PC-9 (cell line): Measurements from ENCODE around the gene GYS1. TPM values are rescaled to one million over a fixed set of nuclear protein-coding genes. Genes with fewer than 3 reads are reported as not detected.
A peak's percentile ranks its signal among the peaks of the same experiment; 100 is the strongest.

ENCODE experiments used
- BruUV-seq: library from RNA; stranded (reverse); fragments of 400-500 nt; replicated peaks from 2 replicates; lab custom pipeline; 2021; lab: Mats Ljungman, UMichigan
- CTCF ChIA-PET: fragments of 300-600 bp; sonication (Branson Sonifier 250); formaldehyde crosslinking; loops from one replicate; lab custom pipeline; 2022; ENCODE audit warnings: antibody characterized with exemption; lab: Charles Lee
- POLR2A ChIA-PET: fragments of 300-600 bp; sonication (Branson Sonifier 250); formaldehyde crosslinking; loops from one replicate; lab custom pipeline; 2022; ENCODE audit warnings: antibody characterized with exemption; ENCODE audit not compliant: unreplicated experiment; lab: Charles Lee
- DNase-seq, 2 experiments: peaks; one replicate each; pipeline versions ENCODE4 v3.0.0 to v3.0.0-alpha.2; 2015 to 2022; ENCODE audit warnings: mixed read lengths in 1 of 2
- H2AFZ ChIP-seq: fragments of 200-600 bp; sonication (generic); 2 replicates; pipeline ENCODE4 v1.8.1; 2017; ENCODE audit warnings: antibody characterized with exemption
- H3F3A ChIP-seq: fragments of 200-600 bp; sonication (generic); 2 replicates; pipeline ENCODE4 v1.8.1; 2017; ENCODE audit warnings: antibody characterized with exemption, mild to moderate bottlenecking, low read depth; ENCODE audit not compliant: insufficient read depth
- H3K27ac ChIP-seq: fragments of 200-600 bp; sonication (generic); 2 replicates; pipeline ENCODE4 v1.6.1; 2016; ENCODE audit warnings: mixed run types
- H3K27me3 ChIP-seq: fragments of 200-600 bp; sonication (generic); 2 replicates; pipeline ENCODE4 v1.6.1; 2016; ENCODE audit warnings: low read depth, mixed run types; ENCODE audit not compliant: insufficient read depth
- H3K36me3 ChIP-seq: fragments of 200-600 bp; sonication (generic); 2 replicates; pipeline ENCODE4 v1.6.1; 2016; ENCODE audit warnings: low read depth, mixed run types
- H3K4me1 ChIP-seq: fragments of 200-600 bp; sonication (generic); replicated peaks from 2 replicates; pipeline ENCODE4 v1.6.1; 2016; ENCODE audit warnings: mixed run types; ENCODE audit not compliant: insufficient read depth
- H3K4me2 ChIP-seq: fragments of 200-600 bp; sonication (generic); 2 replicates; pipeline ENCODE4 v1.6.1; 2017; ENCODE audit warnings: mixed run types
- H3K4me3 ChIP-seq: fragments of 200-600 bp; sonication (generic); 2 replicates; pipeline ENCODE4 v1.6.1; 2016; ENCODE audit warnings: mixed run types
- H3K79me2 ChIP-seq: fragments of 200-600 bp; sonication (generic); 2 replicates; pipeline ENCODE4 v1.6.1; 2017; ENCODE audit warnings: low read depth, mixed run types
- H3K9me2 ChIP-seq: fragments of 200-600 bp; sonication (generic); 2 replicates; pipeline ENCODE4 v1.8.1; 2017; ENCODE audit warnings: mild to moderate bottlenecking; ENCODE audit not compliant: insufficient read depth
- H3K9me3 ChIP-seq: fragments of 200-600 bp; sonication (generic); 2 replicates; pipeline ENCODE4 v1.8.1; 2016; ENCODE audit warnings: low read depth; ENCODE audit not compliant: insufficient read depth
- H4K20me1 ChIP-seq: fragments of 200-600 bp; sonication (generic); 2 replicates; pipeline ENCODE4 v1.8.1; 2017; ENCODE audit not compliant: insufficient read depth
- EZH2 ChIP-seq: fragments of 200-600 bp; sonication (generic); IDR thresholded peaks from 2 replicates; pipeline ENCODE4 v1.8.0; 2017; ENCODE audit warnings: antibody characterized with exemption, low read depth
- intact Hi-C: fragments of 100-400 bp; cut with micrococcal nuclease; formaldehyde crosslinking; loops from one replicate; pipeline ENCODE4 v1.10.0; 2022; ENCODE audit not compliant: unreplicated experiment
- total RNA-seq: library from RNA; stranded (reverse); gene quantifications from 2 replicates; pipeline ENCODE4 v1.2.3, GENCODE V29; 2021
- TF ChIP-seq, protein P1 (sequence below): fragments of 200-600 bp; sonication (generic); conservative IDR thresholded peaks from 2 replicates; pipeline ENCODE4 v1.6.1; 2017; ENCODE audit warnings: mixed run types, antibody characterized with exemption, mild to moderate bottlenecking, moderate library complexity

GYS1 gene
- total RNA-seq, 1 experiment from 2014 or later = 54.2 TPM

- ChIA-PET POLR2A (interaction anchor here (0.6 to 1.1 kb wide), 2 partner anchors 21 to 61 kb away, joined by 5 to 26 read pairs; partner anchors contain the start of gene NUCB1), CTCF (no interaction called here)
- no peak overlapping the region; the same call in 1 of the 2 replicates for H3K4me3 ChIP-seq
- TF ChIP-seq, protein P1, sequence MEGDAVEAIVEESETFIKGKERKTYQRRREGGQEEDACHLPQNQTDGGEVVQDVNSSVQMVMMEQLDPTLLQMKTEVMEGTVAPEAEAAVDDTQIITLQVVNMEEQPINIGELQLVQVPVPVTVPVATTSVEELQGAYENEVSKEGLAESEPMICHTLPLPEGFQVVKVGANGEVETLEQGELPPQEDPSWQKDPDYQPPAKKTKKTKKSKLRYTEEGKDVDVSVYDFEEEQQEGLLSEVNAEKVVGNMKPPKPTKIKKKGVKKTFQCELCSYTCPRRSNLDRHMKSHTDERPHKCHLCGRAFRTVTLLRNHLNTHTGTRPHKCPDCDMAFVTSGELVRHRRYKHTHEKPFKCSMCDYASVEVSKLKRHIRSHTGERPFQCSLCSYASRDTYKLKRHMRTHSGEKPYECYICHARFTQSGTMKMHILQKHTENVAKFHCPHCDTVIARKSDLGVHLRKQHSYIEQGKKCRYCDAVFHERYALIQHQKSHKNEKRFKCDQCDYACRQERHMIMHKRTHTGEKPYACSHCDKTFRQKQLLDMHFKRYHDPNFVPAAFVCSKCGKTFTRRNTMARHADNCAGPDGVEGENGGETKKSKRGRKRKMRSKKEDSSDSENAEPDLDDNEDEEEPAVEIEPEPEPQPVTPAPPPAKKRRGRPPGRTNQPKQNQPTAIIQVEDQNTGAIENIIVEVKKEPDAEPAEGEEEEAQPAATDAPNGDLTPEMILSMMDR = no peak
- TF ChIP-seq EZH2 = no peak
- H3K36me3 ChIP-seq = peaks cover 17% of the 10 kb centered on the region
- H3K9me2 ChIP-seq = no peaks in the 10 kb centered on the region
- H3K79me2 ChIP-seq = peaks cover 25% of the 10 kb centered on the region
- DNase-seq = peak in 1 of 2 experiments; percentile 9
- peaks cover 73% of the 10 kb centered on the region for H3F3A ChIP-seq
- no peaks in the 10 kb centered on the region for H3K9me3 ChIP-seq
- peaks cover 27% of the 10 kb centered on the region for H3K4me1 ChIP-seq
- H3K27ac ChIP-seq = peak overlapping the region; percentile 95
- H3K4me2 ChIP-seq = peak overlapping the region; percentile 96
- BruUV-seq = no TSS peak
- intact Hi-C loops = loop anchor here (1.0 to 10.0 kb wide), 3 partner anchors 86 to 477 kb away; partner anchors contain the start of gene HSD17B14
- peaks cover 12% of the 10 kb centered on the region for H4K20me1 ChIP-seq
- H3K27me3 ChIP-seq = no peaks in the 10 kb centered on the region
- no peak overlapping the region for H2AFZ ChIP-seq
Measured at GRCh38 chr19:48961673-48962028, 31.5 kb downstream of the GYS1 start.

GRCh38 chr19:48961051-48961649 is 32.0 kb downstream of the GYS1 start:
- CTCF ChIA-PET = no interaction called here
- no TSS peak for BruUV-seq

GRCh38 chr19:48959341-48960239 is 33.5 kb downstream of the GYS1 start:
- Histone ChIP-seq H3F3A (peaks cover 72% of the 10 kb centered on the region), H3K4me1 (peaks cover 36% of the 10 kb centered on the region), H4K20me1 (no peaks in the 10 kb centered on the region), H3K9me3 (no peaks in the 10 kb centered on the region), H3K27me3 (no peaks in the 10 kb centered on the region), H3K4me2 (no peak overlapping the region), H3K27ac (no peak overlapping the region), H3K4me3 (no peak overlapping the region), H2AFZ (no peak overlapping the region), H3K9me2 (no peaks in the 10 kb centered on the region), H3K36me3 (peaks cover 9% of the 10 kb centered on the region; the same call in 1 of the 2 replicates), H3K79me2 (peaks cover 26% of the 10 kb centered on the region)
- ChIA-PET POLR2A (no interaction called here), CTCF (no interaction called here)
- intact Hi-C loops = loop anchor here (10.0 kb wide), 1 partner anchor 475 kb away; no protein-coding TSS in a partner anchor
- BruUV-seq = no TSS peak
- DNase-seq = no peak
- TF ChIP-seq, protein P1 = no peak
- TF ChIP-seq EZH2 = no peak

More at GRCh38 chr19:48961051-48961649, 32.0 kb downstream of the GYS1 start:
- H3K27ac ChIP-seq = peak overlapping the region; percentile 95; the same call in 1 of the 2 replicates
- POLR2A ChIA-PET = interaction anchor here (0.6 to 1.1 kb wide), 3 partner anchors 61 to 150 kb away, joined by 4 to 8 read pairs (median 5); partner anchors contain the start of gene NUCB1
- H3K79me2 ChIP-seq = peaks cover 24% of the 10 kb centered on the region
- H3K9me3 ChIP-seq = no peaks in the 10 kb centered on the region
- no peak overlapping the region for H3K4me2 ChIP-seq
- H3K9me2 ChIP-seq = no peaks in the 10 kb centered on the region
- H3F3A ChIP-seq = peaks cover 70% of the 10 kb centered on the region
- intact Hi-C loops = loop anchor here (10.0 kb wide), 1 partner anchor 476 kb away; no protein-coding TSS in a partner anchor
- H3K4me1 ChIP-seq = peaks cover 29% of the 10 kb centered on the region
- TF ChIP-seq EZH2 = no peak
- TF ChIP-seq, protein P1 = no peak
- H2AFZ ChIP-seq = no peak overlapping the region
- no peaks in the 10 kb centered on the region for H3K27me3 ChIP-seq
- peaks cover 12% of the 10 kb centered on the region for H3K36me3 ChIP-seq
- H4K20me1 ChIP-seq = peaks cover 7% of the 10 kb centered on the region
- H3K4me3 ChIP-seq = no peak overlapping the region
- DNase-seq = peak in 1 of 2 experiments; percentile 21
